NCI-H1092 treated with DMSO at 0.1 percent for 48 hours (cell line): Measurements from ENCODE around the gene ANKRD36B.
"Not testable (repeated sequence)": the region's sequence is repeated elsewhere in the genome, so short reads cannot be mapped to it uniquely, and the experiment has no call there.

ENCODE experiments used
- DNase-seq: peaks from one replicate; lab custom pipeline; 2025; lab: John Stamatoyannopoulos, UW

The ANKRD36B gene

DNA sequence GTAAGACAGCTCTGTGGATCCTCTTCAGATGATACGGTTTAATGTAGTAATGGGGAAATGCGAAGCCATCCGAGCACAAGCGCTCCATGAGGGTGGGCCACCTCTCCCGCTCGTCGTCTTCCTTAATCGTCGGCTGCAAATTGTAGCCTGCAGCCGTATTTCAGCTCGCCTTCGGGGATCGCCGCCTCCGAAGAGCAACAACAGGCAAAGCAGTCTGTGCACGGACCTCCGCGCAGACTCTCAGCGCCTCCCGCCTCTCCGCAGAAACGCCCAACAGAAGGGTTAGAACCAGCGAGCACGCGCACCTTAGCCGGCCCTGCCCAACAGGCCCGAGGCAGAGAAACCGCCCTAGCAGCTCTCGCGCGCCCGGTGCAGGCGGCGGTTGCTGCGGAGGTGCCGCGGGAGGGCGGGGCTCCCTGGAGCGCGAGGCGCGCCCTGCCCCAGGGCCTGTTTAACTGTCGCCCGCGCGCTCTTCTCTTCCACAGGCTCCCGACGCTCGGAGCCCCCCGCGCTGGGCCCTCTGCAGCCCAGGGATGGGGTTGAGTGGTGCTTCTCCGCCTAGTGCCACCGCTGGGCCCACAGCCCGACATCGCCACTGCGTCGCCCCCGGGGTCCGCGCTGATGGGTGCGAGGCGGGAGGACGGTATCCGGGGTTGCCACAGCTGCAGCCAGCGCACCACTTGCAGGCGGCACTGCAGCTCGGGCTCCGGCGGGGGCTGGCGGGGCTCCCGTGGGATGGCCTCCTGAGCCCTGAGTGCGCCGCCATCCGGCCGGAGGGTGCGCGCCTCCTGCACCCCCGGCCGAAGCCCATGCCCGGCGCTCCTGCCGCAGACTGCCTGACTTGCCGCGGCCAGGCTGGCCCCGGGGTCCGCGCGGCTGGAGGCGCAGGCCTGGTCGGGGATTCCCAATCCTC is at the start of gene ANKRD36B:
TSS of gene ANKRD36B (minus strand) at position 280 of the 913 bp plus-strand sequence. CDS start at position 88, 192 bp downstream.
- DNase-seq, result not testable (repeated sequence)

DNA sequence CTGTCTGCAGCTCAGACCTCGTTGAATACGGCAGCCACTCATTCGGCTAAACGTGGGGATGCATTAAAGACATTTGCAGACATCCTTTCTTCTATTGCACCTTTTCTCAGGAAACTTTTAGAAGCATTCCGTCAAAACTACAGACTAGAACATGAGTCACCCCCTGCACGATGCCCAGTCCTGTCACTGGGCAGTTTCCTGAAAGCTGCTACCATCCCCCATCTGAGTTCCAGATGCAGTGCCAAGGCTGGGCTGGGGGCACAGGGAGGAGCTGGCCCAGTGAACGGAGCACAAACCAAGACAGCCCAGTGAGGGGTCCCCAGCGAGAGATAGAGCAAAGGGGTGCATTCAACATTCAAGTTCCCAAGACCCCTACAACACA is 36.4 kb upstream of the ANKRD36B start:
- not testable (repeated sequence) for DNase-seq

DNA sequence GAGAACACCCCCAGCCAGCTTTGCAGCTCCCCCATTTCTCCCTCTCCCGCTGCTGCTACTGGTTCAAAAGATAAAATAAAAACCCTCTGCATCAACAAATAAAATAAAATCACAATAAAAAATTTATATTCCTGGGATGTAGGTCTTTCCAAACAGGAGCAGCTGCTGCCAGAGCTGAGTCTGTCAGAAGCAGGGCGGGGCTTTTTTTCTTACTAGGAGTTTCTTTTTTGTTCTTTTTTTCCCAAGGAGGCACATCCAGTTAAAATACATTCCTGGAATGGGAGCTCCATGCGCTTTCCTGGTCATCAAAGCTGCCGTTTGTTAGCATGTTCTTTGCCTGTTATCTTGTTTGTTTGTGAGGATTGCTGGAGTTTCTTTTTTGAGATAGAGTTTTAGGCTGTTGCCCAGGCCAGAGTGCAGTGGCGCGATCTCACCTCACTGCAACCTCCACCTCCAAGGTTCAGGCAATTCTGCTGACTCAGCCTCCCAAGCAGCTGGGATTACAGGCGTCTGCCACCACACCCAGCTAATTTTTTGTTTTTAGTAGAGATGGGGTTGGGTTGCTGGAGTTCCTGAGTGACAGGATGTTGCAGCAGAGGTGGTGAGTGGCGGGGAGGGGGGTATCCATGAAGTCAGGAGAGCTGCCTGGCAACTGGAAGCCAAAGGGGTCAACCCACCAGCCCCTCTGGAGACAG is 35.8 kb upstream of the ANKRD36B start:
- DNase-seq, result not testable (repeated sequence)

DNA sequence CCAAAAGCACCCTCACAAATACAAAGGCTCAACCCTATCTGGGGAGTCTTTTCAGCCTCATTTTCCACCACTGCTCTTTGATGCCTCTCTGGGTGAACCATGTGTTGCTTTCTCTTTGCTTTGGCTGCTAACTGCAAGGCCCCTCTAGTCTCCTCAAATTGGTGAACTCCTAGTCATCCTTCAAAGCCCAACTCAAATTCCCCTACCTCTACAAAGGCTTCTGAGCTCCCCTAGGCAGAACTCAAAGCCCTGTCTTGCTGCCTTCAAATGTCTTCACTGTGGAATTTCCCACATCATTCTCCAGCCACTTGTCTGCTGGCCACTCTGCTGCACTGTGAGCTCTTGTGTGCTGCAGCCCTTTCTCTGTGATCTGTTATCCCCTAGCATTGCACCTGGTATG is 33.3 kb upstream of the ANKRD36B start:
- DNase-seq, result not testable (repeated sequence)

DNA sequence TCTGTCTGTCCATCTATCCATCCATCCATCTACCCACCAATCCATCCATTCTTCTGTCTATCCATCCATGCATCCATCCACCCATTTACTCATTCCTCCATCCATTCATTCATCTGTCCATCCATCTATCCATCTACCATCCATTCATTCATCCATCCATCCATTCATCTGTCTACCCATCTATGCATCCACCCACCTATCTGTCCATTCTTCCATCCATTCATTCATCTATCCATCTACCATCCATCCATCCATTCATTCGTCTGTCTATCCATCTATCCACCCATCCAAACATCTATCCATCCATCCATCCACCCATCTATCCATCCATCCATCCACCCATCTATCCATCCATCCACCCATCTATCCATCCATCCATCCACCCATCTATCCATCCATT is 30.8 kb upstream of the ANKRD36B start:
- not testable (repeated sequence) for DNase-seq

DNA sequence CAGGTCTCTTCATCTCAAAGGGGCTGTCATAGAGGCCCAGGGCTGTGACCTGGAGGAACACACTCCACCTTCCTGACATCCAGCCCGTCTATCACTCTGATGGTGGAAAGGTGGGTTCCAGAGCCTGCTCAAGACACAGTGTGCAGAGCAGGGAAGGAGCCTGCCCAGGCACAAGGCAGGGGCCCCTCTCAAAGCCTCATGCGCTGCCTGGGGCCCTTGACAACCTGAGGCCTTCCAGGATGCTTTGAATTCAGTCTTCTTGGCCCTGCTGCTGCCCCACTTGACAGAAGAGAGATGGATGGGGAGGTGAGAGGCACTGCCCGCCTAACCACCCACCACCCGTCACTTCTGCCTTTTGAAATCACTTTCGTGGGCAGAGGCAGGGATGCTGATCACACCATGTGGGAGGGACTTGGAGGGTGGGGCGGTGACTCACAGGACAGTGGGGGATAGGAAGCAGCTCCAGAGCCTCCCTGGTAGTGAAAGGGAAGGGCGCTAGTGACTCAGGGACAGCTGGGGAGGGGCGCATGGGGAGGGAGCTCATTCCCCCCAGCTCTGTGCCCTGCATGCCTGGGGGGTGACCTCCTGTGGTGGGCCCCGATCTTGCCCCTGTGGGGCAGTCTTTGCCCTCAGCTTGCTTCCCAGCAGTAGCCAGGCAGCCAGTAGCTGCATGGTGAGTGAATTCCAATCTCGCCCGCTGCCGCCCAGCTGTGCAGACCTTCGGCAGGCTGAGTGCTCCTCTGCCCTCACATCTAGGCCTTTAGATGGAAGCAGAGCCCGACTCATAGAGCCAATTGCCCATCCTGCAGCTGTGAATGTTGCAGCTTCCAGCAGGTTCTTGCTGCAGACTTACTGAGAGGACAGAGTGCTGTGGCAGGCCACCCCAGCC is 29.5 kb upstream of the ANKRD36B start:
- DNase-seq, result not testable (repeated sequence)

DNA sequence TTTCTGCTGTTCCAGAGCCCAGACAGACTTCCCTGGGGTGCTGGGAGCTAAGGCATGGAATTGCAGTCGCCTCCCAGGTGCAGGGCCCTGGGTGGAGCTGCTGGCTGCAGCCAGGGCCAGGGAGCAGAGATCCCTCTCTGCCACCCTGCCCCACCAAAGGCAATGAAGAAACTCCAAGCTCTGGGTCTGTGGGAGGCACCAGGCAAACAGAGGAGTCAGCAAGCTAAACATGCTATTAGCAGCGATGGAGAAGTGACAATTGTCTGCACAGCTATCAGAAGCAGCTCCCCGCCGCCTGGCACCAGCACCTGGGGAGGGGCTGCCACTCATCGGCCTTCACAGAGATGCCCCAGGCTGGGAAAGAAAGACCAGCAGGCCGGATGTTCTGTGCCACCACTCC is 28.2 kb upstream of the ANKRD36B start:
- DNase-seq, result no peak

DNA sequence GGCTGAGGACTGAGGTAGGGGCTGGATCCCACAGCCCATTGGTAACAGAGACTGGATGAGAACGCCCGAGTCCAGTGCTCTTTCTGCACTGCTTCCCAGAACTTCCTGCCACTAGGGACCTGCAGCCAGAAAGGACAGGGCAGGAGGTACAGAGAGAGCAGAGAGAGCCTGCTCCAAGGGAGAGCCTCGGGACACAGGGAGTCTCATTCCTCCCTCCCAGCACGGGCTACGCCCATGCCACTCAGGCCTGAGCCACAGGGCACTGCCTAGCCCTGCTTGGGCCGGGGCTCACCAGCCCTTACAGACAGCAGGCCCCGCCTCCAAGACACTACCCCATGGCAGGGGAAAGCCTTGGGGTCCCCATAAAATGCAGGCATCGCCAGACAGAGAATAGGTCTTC is 26.1 kb upstream of the ANKRD36B start:
- DNase-seq, result not testable (repeated sequence)

DNA sequence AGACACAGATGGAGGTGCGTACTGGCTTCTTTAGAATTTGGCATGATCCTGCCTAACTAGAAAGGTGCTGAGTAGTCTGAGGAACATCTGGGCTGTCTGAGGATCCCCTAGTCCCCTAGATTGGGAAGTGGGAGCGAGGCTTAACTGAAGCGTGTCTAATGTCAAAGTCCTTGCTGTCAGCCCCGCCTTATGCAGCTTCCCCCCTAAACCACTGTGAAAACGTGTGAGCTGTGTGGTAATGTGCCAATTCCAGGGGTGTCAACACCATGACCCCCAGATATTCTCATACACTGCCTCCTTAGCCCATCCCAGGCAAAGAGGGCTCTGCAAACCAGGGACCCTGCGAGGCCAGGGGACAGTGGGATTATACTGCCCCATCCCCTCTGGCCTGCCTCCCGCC is 22.2 kb upstream of the ANKRD36B start:
- DNase-seq, result not testable (repeated sequence)

DNA sequence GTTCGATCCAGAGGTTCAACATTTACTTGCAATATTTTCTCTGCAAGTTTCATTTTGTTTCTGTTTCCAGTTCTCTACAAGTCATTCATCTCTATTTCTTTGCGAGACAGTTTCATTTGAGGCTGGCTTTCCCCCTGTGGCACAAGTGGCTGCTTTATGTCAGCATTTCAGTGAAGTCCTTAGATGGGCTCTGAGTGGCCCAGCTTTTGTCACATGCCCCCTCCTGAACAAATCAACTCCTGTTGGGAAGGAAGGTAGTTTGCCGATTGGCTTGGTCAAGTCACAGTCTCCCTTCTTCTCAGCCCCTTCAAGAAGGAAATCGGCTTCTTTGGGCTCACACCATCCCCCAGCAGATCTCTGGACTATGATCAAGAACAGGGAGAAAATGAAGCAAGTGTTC is 19.1 kb upstream of the ANKRD36B start:
- not testable (repeated sequence) for DNase-seq

DNA sequence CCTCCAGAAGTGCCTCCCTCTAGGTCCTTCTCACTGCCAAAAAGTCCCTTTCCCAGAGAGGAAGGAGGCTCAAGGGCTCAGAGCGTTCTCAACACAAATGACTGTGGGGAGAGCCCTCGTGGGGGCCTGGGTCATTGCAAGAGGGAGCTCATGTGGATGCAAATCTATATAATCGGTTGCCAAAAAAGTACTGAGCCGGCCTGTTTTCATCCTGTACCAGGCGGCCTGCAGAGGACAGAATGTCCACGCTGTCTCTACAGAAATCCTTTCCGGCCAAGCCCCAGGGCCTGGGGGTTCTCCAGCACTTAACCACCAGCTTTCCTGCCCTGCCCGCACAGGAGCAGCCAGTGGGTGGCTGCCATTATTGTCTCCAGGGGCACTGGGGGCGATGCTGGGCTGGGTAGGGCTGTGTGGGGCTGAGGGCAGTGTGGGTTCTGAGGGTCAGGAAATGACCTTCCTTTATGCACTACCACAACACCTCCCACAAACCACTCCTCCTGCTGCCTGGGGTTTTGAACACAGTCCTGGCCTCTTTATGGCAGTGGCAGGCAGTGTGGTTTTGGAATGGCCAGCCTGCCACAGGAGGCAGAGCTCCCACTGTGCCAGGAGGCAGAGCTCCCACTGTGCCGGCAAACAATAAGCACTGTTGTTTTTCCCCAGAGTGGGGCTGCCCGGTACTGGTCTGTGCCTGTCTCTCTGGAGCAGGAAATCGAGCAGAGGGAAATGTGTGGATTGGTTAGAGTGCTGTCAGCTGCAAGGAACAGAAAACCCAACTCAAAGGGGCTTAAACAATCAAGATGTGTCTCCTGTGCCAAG is 16.1 kb upstream of the ANKRD36B start:
- not testable (repeated sequence) for DNase-seq

DNA sequence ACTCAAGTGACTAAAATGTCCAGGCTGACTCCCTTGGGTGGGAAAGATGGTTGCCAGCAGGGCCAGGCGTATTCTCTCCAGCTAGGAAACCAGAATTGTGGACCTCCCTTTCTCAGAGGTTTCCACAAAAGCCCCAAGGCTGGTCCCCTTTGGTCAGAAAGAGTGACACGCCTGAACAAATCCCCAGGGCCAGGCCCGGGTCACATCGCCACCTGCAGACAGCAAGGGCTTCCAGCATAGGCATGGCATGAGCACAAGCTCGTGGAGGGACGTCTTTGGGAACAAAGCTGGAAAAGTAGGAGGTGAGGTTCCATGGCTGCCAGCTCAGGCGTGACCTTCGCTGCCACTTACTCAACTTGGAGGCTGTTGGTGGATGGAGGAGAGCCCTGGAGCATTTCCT is 15.4 kb upstream of the ANKRD36B start:
- not testable (repeated sequence) for DNase-seq

DNA sequence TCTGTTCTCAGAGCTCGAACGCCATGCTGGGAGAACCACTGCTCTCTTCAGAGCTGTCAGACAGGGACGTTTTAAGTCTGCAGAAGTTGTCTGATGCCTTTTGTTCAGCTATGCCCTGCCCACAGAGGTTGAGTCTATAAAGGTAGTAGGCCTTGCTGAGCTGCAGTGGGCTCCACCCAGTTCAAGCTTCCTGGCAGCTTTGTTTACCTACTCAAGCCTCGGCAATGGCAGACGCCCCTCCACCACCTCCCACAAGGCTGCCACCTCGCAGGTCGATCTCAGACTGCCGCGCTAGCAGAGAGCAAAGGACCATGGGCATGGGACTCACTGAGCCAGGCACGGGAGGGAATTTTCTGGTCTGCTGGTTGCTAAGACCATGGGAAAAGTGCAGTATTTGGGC is 11.9 kb upstream of the ANKRD36B start:
- not testable (repeated sequence) for DNase-seq

DNA sequence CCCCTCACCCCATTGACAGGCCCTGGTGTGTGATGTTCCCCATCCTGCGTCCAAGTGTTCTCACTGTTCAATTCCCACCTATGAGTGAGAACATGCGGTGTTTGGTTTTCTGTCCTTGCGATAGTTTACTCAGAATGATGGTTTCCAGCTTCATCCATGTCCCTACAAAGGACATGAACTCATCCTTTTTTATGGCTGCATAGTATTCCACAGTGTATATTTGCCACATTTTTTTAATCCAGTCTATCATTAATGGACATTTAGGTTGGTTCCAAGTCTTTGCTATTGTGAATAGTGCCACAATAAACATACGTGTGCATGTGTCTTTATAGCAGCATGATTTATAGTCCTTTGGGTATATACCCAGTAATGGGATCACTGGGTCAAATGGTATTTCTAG is 6.5 kb upstream of the ANKRD36B start:
- not testable (repeated sequence) for DNase-seq

DNA sequence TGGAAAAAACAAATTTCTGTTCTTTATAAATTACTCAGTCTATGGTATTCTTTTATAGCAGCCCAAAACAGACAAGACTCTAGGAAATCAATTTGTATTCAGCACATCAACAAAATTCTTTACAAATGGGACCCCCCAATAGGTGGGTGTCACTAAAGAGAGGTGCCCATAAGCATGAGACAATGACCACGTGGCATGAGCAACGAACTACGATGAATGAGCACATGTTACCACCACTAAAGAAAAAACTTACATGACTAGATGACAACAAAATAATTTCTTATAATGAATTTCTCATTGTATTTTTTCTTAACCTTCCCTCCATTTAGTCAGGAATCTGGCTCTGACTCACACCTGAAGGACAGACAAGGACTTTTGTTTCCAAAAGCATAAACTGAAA is 3.8 kb upstream of the ANKRD36B start:
- not testable (repeated sequence) for DNase-seq

DNA sequence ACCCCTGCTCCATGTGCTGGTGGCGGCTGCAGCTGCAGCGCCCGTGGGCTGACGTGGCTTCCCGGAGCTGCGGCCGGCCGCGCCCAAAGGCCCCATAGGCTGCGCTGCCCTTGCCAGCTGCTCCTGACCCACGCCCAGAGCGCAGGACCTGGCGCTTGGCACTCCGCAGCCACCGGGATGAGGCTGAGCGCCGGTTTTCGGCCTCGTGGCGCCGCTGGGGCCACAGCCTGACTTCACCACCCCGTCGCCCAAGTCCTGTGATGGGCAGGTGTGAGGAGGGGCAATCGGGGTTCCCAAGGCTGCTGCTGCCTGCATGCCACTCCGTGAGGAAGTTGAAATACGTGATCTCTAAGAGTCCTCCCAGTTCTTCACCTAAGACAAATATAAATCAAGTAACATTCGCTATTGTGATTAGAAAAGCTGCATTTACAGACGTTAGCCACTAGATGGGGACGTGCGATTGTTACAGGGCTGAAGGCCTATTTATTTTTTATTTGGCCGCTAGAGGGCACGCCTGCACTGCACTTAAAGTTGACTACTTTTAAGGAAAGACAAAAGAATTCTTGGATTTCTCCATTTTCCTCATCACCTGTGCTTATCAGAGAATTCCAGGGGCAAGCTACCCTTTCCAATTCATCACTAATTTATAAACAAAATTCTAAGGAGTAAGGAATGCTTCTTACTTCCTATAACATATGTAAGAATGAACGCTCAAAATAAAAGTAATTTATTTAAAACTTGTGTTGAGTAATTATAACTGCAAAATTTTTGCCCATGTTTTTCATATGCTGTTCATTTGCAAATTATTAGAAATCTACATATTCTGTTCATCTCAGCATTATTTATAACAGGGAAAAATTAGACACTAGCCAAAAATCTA is 1.1 kb upstream of the ANKRD36B start:
- not testable (repeated sequence) for DNase-seq

DNA sequence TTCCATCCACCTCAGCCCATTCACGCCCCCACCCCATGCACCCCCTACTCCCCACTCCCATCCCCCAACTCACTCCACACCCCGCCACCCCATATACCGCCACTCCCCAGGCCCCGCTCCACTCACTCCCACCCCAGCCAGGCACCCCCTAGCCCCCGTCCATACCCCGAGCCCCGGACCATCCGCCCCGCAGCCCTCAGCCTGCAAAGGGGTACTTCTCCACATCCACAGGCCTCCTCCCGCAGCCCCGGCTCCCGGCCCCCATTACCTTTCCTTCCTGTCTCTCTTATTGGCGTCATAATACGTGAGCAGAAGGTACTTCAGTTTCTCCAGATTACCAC is 450 bp downstream of the ANKRD36B start:
- DNase-seq, result not testable (repeated sequence)

DNA sequence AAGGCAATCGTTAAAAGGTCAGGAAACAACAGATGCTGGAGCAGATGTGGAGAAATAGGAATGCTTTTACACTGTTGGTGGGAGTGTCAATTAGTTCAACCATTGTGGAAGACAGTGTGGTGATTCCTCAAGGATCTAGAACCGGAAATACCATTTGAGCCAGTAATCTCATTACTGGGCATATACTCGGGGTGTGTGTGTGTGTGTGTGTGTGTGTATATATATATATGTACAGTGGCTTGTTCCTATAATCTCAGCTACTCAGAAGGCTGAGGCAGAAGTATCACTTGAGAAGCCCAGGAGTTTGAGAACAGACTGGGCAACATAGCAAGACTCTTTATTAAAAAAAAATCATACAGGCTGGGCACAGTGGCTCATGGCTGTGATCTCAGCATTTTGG is 24.0 kb downstream of the ANKRD36B start:
- DNase-seq, result not testable (repeated sequence)

DNA sequence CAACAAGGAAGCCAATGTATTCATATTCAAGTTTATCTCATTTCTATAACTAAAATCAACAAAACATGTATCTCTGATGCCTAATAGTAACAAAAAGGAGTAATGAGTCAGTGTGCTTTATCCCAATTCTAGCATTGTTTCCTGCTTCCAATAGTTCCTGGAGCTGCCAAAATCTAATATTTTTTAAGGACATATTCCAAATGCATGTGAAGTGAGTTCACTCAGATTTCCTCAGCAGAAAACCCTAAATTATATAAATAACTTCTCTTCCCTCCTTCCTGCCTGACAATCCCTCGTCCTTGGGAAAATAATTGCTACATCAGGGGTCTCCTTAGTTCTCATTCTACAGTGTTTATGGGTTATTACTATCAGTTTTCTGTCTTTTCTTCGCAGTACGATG is 37.3 kb downstream of the ANKRD36B start:
- not testable (repeated sequence) for DNase-seq

DNA sequence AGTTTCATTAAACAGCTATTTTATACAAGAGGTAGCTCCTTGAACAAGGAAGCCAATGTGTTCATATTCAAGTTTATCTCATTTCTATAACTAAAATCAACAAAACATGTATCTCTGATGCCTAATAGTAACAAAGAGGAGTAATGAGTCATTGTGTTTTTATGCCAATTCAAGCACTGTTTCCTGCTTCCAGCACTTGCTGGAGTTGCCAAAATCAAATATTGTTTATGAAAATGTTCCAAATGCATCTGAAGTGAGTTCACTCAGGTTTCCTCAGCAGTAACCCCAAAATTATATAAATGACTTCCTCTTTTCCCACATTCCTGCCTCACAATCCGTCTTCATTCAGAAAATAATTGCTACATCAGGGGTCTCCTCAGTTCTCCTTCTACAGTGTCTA is 39.2 kb downstream of the ANKRD36B start:
- not testable (repeated sequence) for DNase-seq
